ENCODE measurements around the gene CAT. TPM values are rescaled to one million over a fixed set of nuclear protein-coding genes. Genes with fewer than 3 reads are reported as not detected.
A peak's percentile ranks its signal among the peaks of the same experiment; 100 is the strongest.

Gene CAT
- total and polyA plus RNA-seq, 9 of the 15 experiments (the other 6 are each of a cell fraction or from before 2014, with no cell fraction given) = 86.7 to 183 (median 114) TPM

- H3K79me2 ChIP-seq (ENCODE audit: control insufficient read depth, insufficient read depth, low read length) = no peaks in the 10 kb centered on the region
- ChIA-PET CTCF (ENCODE audit: low intra/inter-chr PET ratio) (no interaction called here), POLR2A (no interaction called here)
- in situ Hi-C loops (cut with MboI) (loop anchor here (25.0 kb wide), 1 partner anchor 684 kb away; no protein-coding TSS in a partner anchor), intact Hi-C loops (cut with micrococcal nuclease) (loop anchor here (10.0 kb wide), 1 partner anchor 501 kb away; no protein-coding TSS in a partner anchor)
- H4K20me1 ChIP-seq (replicated peaks; ENCODE audit: control insufficient read depth, insufficient read depth, low read length) = 0 out of 2 replicates have a peak, but pooled peaks cover 4% of the 10 kb centered on the region
- DNase-seq (ENCODE audit: extremely low read depth in 1 of 4, low spot score in 3 of 4) = no peak
- H3K4me2 ChIP-seq (ENCODE audit: insufficient read depth, low read length) = no peak overlapping the region
- WGBS (ENCODE audit: insufficient coverage, low coverage, missing lambda C conversion rate) = 24% methylated on average over 20 of the region's 26 CpGs
- no peak for ATAC-seq
- H3K4me3 ChIP-seq = no peak overlapping the region
- H2AFZ ChIP-seq (ENCODE audit: low read depth, low read length) = no peak overlapping the region
- no peaks in the 10 kb centered on the region for H3K9me1 ChIP-seq (ENCODE audit: control insufficient read depth, insufficient read depth, low read length)
- H3K27ac ChIP-seq (ENCODE audit: extremely low read depth, low read depth, low read length) = no peak overlapping the region
- no peak for FAIRE-seq
- peaks cover 8 to 33% of the 10 kb centered on the region in 2 experiments; a peak in 4 of 5 replicates for H3K27me3 ChIP-seq (ENCODE audit: control insufficient read depth in 2 of 2, insufficient read depth in 2 of 2, low read length in 2 of 2)
- no peaks in the 10 kb centered on the region for H3K36me3 ChIP-seq (ENCODE audit: control insufficient read depth, insufficient read depth, low read length)
- 0 out of 4 replicates have a peak overlapping the region, but pooled peaks of 1 of the 2 experiments have one; percentile 15 for H3K9ac ChIP-seq (ENCODE audit: insufficient read depth in 1 of 2, low read depth in 2 of 2, low read length in 2 of 2)
- H3K9me3 ChIP-seq (replicated peaks; ENCODE audit: control insufficient read depth, insufficient read depth, low read depth, low read length) = no peaks in the 10 kb centered on the region
- no TSS peak for BruUV-seq (replicated peaks)
- TF ChIP-seq NBN (IDR thresholded peaks at IDR 0.05; ENCODE audit: low read depth) (no peak), SNRNP70 (optimal IDR thresholded peaks at IDR 0.05; ENCODE audit: low read depth, low read length) (no peak), ZNF76 (CRISPR knock-in tag; IDR thresholded peaks at IDR 0.05; ENCODE audit: borderline replicate concordance) (no peak), SMARCA4 (IDR thresholded peaks at IDR 0.05) (no peak), POLR2B (IDR thresholded peaks at IDR 0.05; ENCODE audit: low read depth, partially characterized antibody) (no peak), ZNF146 (CRISPR knock-in tag; IDR thresholded peaks at IDR 0.05; ENCODE audit: unreplicated experiment) (no peak), CC2D1A (IDR thresholded peaks at IDR 0.05) (no peak)
- H3K4me1 ChIP-seq (replicated peaks in 1 of 2; ENCODE audit: control insufficient read depth in 2 of 2, insufficient read depth in 2 of 2, low read length in 2 of 2) = peaks cover 0 to 4% of the 10 kb centered on the region in 2 experiments; a peak in 2 of 5 replicates
Measured at GRCh38 chr11:34495724-34496377, 57.1 kb downstream of the CAT start.
